ENCODE results near the gene TCP11. TPM values are rescaled to one million over a fixed set of nuclear protein-coding genes. Genes with fewer than 3 reads are reported as not detected.

Gene TCP11
- total RNA-seq, 1 donor from 2014 or later: not detected

DNA sequence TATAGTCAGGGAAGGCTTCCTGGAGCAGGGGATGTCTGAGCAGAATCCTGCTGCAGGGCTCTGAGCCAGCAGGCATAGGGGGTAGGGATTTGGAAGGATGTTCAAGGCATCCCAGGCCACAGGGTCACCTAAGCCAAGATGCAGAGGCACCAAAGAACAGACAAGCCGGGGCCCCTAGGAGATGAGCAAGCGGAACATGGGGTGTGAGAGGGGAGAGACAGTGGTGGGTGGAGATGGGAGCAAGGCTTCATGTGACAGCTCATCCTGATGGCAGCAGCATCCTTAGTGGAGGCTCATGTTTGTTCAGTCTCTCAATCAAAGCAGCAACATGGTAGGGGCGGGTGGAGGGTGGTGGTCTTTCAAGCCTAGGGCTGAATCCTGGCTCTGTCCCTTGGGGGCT is 29.8 kb upstream of the TCP11 start:
- no peak for ATAC-seq

DNA sequence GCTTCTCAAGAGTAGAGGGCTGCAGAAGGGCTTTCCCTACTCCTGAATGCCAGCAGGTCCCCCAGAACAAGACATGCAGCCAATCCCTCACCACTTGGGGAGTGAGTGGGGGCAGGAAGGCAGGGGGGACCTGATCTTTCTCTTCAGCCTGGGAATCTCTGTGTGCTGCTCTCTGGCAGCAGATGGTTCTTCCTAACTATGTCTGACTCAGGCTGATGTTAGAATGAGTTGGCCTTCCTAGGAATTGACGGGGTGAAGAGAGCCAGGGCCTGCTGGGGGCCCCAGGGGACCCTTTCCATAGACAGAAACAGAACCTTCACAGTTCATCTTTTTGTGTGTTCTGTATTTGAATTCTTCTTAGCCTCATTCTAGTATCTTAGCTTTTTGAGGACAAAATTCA is 29.0 kb upstream of the TCP11 start:
- ATAC-seq: no peak

DNA sequence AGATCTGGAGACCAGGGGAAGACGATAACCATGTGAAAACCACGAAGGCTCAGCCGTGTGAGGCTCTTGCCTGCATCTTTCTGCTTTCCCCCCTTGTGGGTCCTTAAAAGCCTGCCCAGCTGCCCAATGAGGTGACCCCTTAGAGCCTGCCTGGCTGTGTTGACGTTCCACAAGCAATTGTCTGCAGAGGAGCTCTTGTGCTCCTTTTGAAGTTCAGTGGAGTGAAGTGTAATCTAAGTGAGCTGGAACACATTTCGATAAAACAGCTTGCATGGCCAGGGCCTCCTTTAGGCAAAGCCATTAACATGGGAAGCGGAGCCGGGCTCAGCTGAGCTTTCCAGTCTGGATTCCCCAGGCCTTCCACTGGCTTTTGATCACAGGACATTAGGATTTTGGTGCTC is 27.3 kb upstream of the TCP11 start:
- no peak for ATAC-seq

DNA sequence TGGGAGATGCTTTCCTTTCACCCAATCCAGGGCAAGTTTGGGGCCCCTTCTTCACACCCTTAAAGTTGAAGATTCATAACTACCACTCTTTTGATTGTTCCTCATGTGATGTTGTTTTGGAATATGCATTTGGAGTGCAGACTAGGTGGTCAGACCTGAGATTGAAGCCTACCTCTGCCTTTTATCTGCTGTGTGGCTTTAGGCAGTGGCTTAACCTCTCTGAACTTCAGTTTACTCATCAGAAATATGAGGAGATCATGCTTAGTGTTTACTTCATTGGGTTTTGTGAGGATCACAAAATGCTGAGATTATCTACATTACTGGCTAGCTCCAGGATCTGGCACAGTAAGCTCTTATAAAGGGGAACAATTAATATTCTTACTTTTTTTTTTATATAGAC is 26.4 kb upstream of the TCP11 start:
- ATAC-seq: no peak

DNA sequence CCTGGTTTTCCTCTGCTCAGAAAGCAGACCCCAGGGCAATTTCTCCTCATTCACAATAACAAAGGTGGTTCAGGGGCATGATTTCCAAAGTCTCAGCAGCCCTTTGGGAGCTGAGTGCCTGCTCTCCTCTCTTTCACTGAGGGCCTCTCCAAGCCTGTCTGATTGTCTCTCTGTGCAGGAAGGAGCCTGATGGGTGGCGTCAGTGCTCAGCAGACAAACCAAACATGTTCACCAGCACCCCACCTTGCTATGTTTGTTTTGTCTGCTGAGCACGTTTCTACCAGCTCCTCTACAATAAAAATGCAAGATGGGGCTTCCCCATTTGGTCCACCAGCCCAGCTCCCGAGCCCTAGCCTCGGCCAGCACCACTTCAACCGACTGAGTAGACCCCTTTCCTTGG is 25.4 kb upstream of the TCP11 start:
- ATAC-seq: peak; percentile 80

DNA sequence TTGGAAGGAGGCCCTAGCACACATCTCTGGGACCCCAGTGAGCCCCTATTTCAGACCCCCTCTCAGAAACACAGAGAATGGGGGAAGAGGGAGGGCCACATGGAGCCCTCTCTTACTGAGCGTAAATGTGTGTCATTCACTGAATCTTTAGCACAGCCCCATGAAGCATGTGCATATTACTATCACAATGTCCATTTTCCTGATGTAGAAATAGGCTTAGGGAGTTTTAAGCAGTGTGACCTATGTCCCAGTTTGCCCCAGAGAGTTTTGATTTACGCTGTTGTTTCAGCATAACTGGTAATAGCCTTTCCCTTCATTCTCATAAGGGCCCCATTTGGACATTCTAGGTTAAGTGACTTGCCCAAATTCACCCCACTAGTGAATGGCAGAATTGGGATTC is 25.0 kb upstream of the TCP11 start:
- no peak for ATAC-seq

DNA sequence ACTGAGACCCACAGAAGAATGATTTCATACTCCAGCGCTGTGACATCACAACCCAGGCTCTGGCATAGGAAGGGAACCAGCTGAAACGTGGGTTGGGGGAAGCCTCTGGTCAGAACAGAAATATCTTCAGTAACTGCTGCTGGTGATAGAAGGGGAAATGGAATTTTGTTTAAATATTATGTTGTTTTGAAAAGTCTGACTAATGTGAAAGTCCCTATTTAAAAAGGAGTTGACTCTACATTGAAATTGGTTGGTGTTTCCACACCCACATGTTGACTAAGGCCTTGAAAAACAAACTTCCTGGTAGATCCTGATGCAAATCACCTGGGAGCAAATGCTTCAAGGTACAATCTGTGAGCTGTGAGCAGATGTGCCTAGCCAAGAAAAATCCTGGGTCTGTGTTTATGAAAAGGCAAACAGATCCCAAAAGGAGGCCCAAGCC is 24.5 kb upstream of the TCP11 start:
- peak; percentile 77 for ATAC-seq

DNA sequence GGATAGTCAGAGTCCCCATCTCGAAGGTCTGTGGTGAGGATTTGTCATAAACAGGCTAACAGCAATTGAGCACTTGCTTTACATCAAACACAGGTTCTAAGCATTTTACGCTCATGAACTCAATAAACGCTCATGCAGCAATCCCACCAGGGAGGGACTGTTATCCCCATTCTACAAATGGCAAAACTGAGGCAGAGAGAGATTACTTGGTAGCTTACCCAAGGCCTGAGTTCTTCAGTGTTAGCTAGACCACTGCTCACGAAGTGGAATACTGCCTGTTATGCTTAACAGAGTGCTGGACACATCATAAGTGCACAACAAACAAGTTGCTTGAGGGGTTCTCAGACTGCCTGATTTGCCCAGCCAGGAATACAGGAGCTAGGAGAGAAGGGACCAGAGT is 23.7 kb upstream of the TCP11 start:
- no peak for ATAC-seq

DNA sequence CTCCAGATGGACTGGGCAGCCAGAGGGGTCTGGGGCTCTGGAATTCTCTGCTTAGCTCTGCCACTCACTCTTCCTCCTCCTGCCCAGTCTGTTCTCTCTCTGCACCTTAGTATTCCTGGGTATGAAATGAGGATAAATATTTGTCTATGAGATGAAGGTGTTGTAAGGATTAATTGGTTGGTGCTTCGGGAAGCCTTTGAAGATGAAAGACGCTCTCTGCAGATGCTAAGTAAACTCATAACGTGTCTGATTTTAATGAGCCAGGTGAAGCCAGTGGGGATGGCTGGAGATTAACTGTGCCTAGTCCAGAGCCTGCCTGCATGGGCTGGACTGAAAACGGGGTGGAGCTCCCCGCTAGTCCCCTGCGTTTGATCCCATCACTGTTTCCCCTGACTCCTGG is 23.1 kb upstream of the TCP11 start:
- ATAC-seq: no peak

DNA sequence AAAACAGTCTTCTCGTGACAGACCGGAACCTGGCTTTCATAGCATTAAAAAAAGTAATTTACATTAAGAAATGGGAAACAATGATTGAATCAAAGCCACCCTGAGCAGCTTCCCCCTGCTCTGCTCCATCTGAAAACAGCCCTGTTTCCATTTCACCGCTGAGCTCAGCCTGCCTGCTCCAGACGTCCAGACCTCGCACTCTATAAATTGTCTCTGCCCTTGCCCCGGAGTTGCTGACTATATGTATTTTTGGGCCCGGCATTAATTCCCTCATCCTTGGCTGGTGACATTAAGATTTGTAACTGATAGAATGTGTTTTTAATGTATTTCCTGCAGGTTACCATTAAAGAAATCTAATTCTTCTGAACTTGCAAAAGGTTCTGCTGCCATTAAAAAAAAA is 22.7 kb upstream of the TCP11 start:
- ATAC-seq: no peak

DNA sequence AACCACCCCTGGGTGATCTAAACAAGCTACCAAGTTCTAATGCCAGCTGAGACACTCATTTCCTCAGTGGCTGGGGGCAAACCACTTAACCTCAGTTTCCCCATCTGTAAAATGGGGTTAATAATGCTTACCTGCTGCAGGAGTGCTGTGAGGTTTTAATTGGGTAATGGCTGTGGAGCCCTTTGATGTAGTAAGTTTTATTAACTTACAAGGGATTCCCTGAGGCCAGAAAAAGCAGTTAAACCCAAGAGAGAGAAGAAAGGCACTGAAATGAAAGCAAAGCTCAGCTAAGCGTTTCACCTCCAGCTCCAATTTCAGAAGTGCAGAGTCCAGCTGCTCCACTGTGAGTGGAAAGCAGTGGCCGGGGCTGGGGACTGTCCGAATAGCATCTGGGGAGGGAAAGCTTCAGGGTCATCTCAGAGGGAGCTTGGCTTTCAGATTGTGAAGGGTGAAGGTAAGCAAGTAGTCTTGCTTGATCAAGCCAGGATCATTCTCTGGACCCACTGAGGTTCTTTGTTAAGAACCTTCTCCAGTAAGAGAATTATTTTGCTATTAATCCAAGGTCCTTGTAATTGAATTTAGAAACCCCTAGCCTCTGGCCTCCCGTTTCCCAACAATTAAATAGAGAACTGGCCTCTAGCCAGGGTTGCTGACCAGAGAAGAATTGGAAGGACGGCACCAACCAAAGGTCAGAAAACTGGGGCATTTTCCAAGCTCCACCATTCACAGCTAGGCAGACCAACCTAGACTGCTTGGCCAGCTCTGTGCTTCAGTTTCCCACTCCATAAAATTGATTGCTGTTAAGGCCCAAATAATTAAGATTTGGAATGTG is 20.9 kb upstream of the TCP11 start:
- no peak for ATAC-seq

DNA sequence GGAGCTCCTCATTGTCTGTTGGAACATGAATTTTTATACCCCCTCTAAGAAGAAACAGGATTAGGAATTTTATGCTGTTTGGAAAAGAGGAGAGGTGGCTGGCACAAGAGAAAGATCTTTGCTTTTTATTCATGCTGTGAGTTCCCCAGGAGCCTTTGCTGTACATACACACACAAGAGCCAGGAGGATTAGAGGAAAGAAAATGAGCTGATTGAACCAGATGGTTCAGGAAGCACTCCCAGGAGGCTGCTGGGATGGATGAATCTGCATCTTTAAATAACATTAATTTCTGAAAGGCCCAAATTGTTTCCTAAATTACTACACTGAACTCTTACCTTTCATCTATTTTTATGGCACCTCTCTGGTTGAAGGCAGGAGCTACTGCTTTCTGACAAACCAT is 20.1 kb upstream of the TCP11 start:
- no peak for ATAC-seq

DNA sequence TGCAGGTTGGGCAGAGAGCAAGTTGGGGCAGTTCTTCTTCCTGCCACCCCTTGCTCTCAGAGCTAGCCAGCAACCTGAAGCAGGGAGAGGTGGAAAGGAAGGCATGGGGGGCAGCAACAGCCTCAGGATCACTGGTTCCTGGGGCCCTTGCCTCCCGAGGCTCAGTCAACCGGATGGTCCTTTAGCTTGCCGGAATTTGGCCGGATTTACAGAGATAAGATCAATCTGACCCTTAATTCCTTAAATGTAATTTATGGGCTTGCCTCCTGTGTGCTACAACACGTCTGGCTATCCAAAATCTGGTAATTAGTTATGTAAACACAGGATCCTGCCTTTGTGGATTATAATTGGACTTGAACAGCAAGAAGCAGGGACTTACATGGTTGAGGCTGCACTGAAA is 19.5 kb upstream of the TCP11 start:
- ATAC-seq: peak; percentile 32

DNA sequence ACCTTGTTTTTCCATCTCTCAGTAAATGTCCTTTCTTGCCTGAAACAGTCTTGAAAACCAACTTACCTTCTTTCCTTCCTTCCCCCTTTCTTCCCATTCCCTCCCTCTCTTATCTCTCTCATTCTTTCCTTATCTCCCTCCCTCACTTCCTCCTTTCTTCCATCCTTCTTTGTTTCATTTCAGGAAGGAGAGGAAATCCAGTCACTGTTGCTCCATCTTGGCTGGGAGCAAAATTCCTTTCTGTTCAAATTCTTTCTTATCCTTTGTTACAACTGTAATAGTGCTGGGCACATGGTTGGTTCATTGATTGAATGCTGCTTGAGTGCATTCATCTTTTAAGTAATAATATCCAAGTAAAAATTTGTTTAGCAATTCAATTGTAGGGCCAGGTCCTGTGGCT is 17.4 kb upstream of the TCP11 start:
- no peak for ATAC-seq

DNA sequence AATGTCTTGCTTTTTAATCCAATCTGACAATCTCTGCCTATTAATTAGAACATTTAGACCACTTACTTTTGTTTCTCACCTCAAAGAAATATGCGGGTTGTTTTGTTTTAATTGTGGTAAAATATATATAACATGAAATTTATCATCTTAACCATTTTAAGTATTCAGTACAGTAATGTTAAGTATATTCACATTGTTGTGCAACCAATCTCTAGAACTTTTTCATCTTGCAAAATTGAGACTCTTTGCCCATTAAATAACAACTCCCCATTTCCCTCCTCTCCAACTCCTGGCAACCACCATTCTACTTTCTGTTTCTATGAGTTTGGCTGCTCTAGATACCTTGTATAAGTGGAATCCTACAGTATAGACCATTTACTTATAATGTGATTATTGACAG is 13.8 kb upstream of the TCP11 start:
- no peak for ATAC-seq

DNA sequence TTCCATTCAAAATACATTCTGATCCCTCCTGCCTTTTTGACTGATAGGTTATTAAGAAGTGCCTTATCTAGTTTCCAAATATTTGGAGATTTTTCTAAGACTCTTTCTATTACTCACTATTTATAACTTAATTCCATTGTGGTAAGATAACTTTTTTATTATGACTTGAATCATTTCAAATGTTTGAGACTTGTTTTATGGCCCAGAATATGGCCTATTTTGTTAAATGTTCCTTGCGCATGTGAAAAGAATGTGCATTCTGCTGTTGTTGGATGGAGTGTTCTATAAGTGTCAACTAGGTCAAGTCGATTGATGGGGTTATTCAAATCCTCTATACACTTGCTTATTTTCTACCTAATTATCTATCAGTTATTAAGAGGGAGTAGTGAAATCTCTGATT is 13.1 kb upstream of the TCP11 start:
- ATAC-seq: no peak

DNA sequence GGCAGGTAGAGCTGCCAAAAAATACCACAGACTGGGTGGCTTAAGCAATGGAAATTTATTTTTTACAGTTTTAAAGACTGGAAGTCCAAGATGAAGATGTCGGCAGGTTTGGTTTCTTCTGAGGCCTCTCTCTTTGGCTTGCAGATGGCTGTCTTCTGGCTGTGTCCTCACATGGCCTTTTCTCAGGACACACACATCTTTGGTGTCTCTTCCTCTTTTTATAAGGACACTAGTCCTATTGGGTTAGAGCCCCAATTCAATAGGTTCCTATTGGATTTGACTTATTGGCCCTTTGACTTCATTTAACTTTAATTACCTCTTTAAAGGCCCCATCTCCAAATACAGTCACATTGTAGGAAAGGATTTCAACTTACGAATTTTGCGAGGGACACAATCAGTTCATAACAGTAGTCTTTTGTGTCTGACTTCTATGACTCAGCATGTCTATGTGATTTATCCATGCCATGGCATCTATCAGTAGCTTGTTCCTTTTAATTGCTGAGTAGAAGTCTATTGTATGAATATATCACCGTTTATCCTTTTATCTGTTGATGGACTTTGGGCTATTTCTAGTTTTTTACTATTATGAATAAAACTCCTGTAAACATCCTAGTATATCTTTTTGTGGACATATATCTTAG is 11.0 kb upstream of the TCP11 start:
- no peak for ATAC-seq

DNA sequence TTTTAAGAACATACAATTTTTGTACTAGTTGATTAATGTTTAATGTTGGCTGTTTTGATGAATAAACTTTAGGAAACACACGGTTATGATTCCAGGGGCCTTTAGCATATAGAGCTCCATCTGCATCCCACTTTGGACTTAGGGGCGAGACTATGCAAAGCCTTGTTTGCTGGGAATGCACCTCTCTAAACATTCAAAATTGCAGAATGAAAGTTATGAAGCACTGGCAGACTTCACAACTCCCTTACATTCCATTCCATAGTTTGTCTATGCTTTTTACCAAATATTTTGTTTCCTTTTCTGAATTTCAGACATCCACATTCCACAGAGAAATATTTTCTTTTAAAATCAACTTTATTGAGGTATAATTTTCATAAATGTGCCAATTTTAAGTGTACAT is 10.3 kb upstream of the TCP11 start:
- no peak for ATAC-seq

DNA sequence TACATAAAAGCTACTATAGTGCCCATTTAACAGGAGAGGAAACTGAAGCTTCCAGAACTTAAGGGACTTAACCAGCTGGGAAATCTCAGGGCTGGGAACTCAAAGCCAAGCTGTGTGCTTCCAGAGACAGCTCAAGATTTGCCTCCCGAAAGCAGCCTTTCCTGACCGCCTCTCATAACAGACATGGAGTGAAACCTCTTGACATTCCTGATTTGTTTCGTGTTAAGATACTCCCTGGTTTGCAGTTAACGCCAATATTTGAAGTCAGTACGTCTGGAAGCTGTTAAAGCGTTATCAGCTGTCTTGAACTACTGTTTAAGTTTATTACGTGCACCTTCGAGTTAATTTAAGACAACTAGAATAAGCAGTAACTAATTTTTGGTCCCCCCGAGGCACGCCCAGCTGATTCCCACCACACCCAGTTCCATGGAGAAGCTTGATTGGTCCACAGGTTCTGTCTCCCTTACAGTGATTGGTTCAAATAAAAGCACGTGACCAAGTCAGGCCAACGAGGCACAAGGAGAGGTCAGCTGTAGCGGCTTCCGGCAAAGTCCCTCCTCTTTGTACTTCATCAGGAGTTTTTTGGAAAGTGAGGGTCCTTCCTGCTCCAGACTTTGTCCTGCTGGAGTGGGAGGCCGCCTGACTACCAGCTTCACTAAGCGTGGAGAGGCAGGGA is 8.9 kb upstream of the TCP11 start:
- no peak for ATAC-seq

DNA sequence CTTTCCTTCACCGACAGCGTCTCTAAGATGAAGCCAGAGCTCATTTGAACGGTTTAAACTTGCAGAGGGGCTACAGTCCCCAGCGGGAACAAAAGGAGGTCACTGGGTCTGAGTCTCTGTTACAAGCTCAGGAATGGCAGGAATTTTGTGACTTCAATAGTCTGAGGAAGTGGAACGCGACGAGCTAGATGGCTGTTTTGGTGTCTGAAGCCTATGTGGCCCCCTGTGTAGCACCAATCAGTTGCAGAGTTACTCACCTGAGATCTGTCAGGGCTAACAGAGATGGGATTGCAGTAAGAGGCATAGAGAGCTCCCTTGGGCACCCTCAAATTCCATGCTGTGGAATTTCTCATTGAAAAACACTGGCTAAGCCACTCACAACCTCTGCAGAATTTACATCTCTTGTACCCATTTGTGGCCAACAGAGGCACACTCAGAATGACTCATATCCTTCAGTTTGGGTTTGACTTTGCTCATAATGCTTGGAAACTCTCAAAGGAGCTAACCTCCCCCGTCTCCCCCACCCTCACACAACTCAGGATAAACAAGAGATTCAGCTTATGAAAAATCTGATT is 7.1 kb upstream of the TCP11 start:
- no peak for ATAC-seq

DNA sequence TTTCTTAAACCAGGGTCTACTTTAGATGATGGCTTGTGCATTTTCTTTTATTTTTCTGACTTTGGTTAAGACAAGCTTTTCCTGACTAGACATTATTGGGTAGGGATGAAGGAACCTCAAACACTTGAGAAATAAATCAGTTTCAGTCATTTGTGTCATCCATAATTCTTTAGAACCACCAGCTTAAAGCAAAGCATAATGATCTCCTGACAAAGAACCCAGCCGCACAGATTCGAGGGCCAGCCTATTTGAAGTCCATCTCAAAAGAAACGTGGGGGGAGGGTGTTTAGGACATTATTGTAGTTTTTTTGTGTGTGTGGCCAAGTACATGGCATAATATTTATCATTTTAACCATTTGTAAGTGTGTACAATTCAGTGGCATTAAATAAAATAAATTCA is 6.3 kb upstream of the TCP11 start:
- ATAC-seq: no peak

DNA sequence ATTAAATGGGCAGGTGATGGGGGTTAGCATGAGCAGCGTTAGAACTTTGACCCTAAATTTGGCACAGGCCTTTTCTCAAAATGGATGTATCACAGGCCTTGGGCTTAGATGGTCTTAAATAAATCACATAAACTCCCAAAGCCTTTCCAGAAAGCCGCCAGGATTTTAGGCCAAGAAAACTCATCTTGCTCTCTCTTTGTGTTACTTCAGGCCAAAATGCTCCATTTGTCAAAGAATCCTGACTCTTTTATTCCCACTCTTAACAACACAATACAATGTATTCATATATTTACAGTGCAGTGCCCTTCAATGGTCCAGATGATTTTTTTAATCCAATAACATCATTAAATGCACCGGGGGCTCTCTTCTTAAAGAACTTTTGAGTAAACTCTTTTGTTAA is 5.9 kb upstream of the TCP11 start:
- no peak for ATAC-seq

DNA sequence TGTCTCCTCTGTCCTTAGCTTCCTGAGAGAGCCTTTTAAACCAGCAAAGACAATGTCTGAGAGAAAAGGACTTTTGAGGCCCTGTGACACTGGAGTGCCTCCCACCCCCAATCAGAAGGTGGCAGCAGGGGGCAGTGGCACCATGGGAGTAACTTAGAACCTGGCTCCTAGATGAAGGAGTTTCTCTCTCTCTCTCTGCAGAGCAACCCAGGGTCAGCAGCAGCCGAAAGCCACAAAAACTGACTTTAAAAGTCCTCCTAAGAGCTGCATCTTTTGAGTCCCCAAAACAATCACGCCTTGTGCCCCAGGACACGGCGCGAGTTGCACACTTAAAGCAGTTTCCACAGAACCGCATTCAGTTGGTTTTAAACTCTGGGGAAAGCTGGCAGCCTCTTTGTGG is 5.3 kb upstream of the TCP11 start:
- ATAC-seq: peak; percentile 66

DNA sequence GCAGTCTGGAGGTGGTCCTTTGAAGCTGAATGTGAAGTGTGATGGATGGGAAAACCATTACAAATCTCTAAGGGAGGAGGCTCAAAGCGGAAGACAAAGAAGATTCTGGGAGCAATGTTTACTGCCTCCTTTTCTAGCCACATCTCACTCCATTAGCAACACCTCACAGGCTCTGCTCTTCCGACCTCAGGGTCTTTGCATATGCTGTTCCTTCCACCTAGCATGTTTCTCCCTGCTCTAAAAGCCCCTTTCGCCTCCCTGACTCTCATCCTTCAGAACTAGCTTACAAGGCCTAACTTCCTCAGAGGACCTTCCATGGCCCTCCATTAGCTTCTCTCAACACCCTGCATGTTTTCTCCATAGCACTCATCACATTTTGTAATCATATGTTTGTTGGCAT is 4.6 kb upstream of the TCP11 start:
- no peak for ATAC-seq

Data from esophagus mucosa (tissue), 1 donor.